Measurements from ENCODE around the gene OR7A10. TPM values are rescaled to one million over a fixed set of nuclear protein-coding genes. Genes with fewer than 3 reads are reported as not detected.

OR7A10 gene
- total RNA-seq, 4 donors from 2014 or later = not detected

DNA sequence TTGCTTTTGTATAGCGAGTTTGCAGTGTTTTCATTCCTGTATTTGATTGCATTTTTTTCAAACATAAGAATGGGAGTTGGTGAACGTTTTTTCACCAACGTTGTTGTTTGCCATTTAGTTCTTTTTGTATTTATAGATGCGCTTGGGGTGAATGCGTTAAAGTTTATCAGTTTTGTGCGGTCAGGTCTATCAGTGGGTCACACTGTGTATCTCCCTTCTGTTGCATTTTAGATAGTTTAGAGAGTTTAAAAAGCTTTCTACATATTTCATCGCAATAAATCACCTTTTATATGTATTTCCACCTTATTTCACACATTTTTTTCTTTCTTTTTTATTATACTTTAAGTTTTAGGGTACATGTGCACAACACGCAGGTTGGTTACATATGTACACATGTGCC, 30.1 kb downstream of the OR7A10 start:
- TF ChIP-seq CTCF (IDR thresholded peaks at IDR 0.05; ENCODE audit: low read depth) = no peak

DNA sequence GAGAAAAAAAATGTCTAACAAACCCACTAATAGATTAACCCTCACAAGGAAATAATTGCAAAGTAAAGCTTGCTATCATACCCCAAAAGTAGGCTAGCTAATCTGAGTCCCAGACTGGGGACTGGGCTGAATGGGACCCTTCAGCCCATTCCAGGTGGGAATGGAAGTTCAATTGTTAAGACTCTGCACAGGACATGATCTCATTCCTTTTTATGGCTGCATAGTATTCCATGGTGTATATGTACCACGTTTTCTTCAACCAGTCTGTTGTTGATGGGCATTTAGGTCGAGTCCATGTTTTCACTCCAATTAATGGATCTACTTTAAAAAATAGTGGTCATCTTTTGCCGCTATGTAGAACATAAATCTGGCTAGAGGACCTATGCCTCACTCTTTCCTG, 31.7 kb downstream of the OR7A10 start:
- no peak for TF ChIP-seq CTCF (IDR thresholded peaks at IDR 0.05; ENCODE audit: low read depth)

DNA sequence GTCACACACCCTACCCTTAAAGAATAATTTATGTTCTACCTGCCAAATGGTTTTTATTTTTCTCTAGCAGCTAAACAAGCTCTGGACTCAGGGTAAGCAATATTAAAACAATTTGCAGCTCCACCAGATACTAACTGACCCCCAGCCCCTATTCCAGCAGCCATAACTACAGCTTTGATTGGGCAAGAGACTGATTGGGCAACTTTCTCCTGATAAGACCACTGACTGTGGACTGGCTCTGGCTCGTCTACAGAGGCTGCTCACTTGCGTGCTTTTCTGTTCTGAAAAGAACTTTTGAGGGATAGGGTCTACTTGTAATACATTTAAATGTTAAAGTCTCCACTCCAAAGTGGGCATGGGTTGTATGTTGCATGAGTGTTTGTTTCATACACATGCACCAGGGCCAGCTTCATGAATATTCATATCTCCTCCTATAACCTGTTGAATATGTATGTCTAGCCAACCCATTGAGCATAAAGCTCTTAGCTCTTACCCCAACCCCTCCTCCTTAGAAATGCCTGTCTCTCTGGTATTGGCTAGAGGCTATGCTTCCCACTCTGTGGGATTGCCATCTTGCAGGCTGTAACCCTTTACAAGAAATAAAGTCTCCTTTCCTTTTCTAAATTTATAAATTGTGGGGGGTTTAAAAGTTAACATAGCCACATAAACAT, 33.6 kb downstream of the OR7A10 start:
- no peak for TF ChIP-seq CTCF (IDR thresholded peaks at IDR 0.05; ENCODE audit: low read depth)

- no peak for TF ChIP-seq CTCF (IDR thresholded peaks at IDR 0.05; ENCODE audit: low read depth)
These were observed 39.3 kb downstream of the OR7A10 start for GRCh38 chr19:14809272-14810057.

DNA sequence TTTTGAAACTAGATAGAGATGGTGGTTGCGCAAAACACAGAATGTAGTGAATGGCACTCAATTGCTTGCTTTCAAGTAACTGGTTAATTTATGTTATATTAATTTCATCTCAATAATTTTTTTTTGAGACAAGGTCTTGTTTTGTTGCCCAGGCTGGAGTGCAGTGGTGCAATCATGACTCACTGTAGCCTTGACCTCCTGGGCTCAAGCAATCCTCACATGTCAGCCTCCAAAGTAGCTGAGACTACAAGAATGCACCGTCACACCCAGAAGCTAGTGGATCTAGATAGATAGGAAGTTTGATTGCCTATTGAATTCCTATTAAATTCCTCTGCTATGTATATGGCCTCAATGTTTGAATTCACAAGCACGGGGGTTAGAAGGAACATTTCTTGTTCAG, 44.0 kb downstream of the OR7A10 start:
- TF ChIP-seq CTCF (IDR thresholded peaks at IDR 0.05; ENCODE audit: low read depth) = no peak

DNA sequence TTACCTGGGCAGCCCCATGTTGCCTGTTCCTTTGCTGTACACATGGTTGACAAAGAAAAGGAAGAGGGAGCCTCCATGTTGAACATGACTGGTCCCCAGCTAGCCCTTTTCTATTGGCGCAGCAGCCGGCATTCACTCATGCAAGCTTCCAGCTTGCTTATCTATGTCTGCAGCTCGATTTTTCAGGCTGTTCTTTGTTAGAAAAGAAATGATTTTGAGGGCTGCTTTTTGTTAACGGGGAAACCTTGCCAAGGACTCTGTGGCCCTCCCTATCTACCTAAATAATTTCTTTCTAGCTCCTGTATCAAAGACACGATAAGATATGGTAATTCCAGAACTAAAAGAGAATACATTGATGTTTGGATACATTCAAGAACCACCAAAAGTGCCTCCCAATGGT, 50.0 kb downstream of the OR7A10 start:
- no peak for TF ChIP-seq CTCF (IDR thresholded peaks at IDR 0.05; ENCODE audit: low read depth)

GRCh38 chr19:14796021-14796420, 52.7 kb downstream of the OR7A10 start:
- TF ChIP-seq CTCF (IDR thresholded peaks at IDR 0.05; ENCODE audit: low read depth) = no peak

Data from subcutaneous adipose tissue (tissue), 4 donors.